Endodermal cell (in vitro differentiated cells): Measurements from ENCODE around the gene CREM. TPM values are rescaled to one million over a fixed set of nuclear protein-coding genes. Genes with fewer than 3 reads are reported as not detected.
A peak's percentile ranks its signal among the peaks of the same experiment; 100 is the strongest.

Experiments
- DNase-seq: peaks from one replicate; pipeline ENCODE4 v3.0.0-alpha.2; 2017
- H3K27ac ChIP-seq: 2 replicates; pipeline ENCODE4 v1.5.1; 2013; ENCODE audit warnings: mild to moderate bottlenecking, low read depth, low read length, moderate library complexity
- H3K27me3 ChIP-seq: 2 replicates; pipeline ENCODE4 v1.6.1; 2013; ENCODE audit warnings: mild to moderate bottlenecking, low read length, moderate library complexity; ENCODE audit not compliant: insufficient read depth, control insufficient read depth, poor library complexity, severe bottlenecking
- H3K36me3 ChIP-seq: 2 replicates; pipeline ENCODE4 v1.7.0; 2013; ENCODE audit warnings: mild to moderate bottlenecking, low read length, moderate library complexity; ENCODE audit not compliant: control insufficient read depth, insufficient read depth
- H3K4me1 ChIP-seq: one replicate; pipeline ENCODE4 v1.7.0; 2013; ENCODE audit warnings: low read length; ENCODE audit not compliant: control insufficient read depth, insufficient read depth
- H3K4me3 ChIP-seq: 2 replicates; pipeline ENCODE4 v1.5.1; 2013; ENCODE audit warnings: mild to moderate bottlenecking, low read length, moderate library complexity
- H3K9ac ChIP-seq: 2 replicates; pipeline ENCODE4 v1.6.1; 2013; ENCODE audit warnings: mild to moderate bottlenecking, low read length, moderate library complexity; ENCODE audit not compliant: poor library complexity, severe bottlenecking; ENCODE audit errors: extremely low read depth
- H3K9me3 ChIP-seq: 2 replicates; pipeline ENCODE4 v1.6.1; 2013; ENCODE audit warnings: mild to moderate bottlenecking, low read length, moderate library complexity; ENCODE audit not compliant: control insufficient read depth
- H3K27ac Mint-ChIP-seq: 2 replicates; pipeline ENCODE4 v1.8.0; 2020; ENCODE audit warnings: mixed read lengths
- H3K27me3 Mint-ChIP-seq: 2 replicates; pipeline ENCODE4 v1.8.0; 2021; ENCODE audit warnings: mild to moderate bottlenecking, mixed read lengths; ENCODE audit not compliant: insufficient read depth
- H3K36me3 Mint-ChIP-seq: 2 replicates; pipeline ENCODE4 v1.8.0; 2020; ENCODE audit warnings: low read depth, mixed read lengths
- H3K4me1 Mint-ChIP-seq: 2 replicates; pipeline ENCODE4 v1.8.0; 2020; ENCODE audit warnings: mixed read lengths
- H3K4me3 Mint-ChIP-seq: 2 replicates; pipeline ENCODE4 v1.8.0; 2020; ENCODE audit warnings: mild to moderate bottlenecking, moderate library complexity, mixed read lengths
- H3K9me3 Mint-ChIP-seq: 2 replicates; pipeline ENCODE4 v1.8.0; 2020; ENCODE audit warnings: mild to moderate bottlenecking, mixed read lengths
- WGBS, 2 experiments: methylation state at CpG; one replicate each; pipeline versions ENCODE4 v1.1.5 to v1.1.7; 2013; ENCODE audit warnings: missing lambda C conversion rate in 2 of 2, mixed read lengths in 1 of 2; ENCODE audit not compliant: insufficient coverage in 1 of 2, insufficient read length in 1 of 2; 5-methylcytosine and 5-hydroxymethylcytosine counted together
- total RNA-seq, 2 donors: library from RNA; stranded (reverse); fragmentation: NEBNext Ultra II Directional in 1 of 2; extraction: Animal tissue kit (Norgen Biotek cat#: 25700) in 1 of 2; gene quantifications; 2 replicates in 1 of 2; 3 replicates in 1 of 2; pipeline ENCODE4 v1.2.1, GENCODE V29; 2021
- TF ChIP-seq, protein P1 (sequence below): fragments of 200-600 bp; sonication (generic); conservative IDR thresholded peaks from 2 replicates; pipeline ENCODE4 v1.5.0; 2021; ENCODE audit warnings: antibody characterized with exemption, mild to moderate bottlenecking

Gene CREM
- total RNA-seq, 2 donors from 2014 or later: 31.5 to 35.3 TPM

DNA sequence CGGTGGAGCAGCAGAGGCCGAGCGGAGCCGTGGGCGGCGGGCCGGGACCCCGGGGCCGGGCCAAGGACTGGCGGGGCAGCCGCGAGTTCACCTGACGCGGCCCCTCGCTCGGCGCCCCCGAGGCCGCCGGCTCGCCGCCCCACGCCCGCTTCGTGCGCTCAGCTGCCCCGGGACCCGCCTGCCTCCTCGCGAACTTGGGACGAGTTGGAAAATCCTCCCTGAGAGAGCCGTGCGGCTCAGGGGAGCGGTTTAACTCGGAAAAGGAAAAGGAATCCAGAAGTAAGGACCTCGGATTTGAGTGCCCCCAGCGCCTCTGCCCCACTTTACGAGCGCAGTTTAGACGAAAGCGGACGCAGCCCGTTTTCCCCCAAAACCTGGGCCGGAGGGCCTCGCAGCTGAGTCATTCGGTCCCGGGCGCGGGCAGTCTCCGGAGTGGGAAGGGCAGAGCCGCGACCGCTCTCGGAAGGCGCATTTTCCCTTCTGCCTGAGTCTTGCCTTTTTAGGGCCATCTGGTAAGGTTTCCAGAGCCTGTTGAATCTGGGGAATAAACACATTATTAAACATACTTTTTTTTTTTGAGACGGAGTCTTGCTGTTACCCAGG is 744 bp downstream of the CREM start:
- no peaks in the 10 kb centered on the region for H3K27me3 Mint-ChIP-seq
- H3K36me3 Mint-ChIP-seq: peaks cover 5% of the 10 kb centered on the region
- no peaks in the 10 kb centered on the region for H3K9me3 ChIP-seq
- H3K36me3 ChIP-seq: no peaks in the 10 kb centered on the region
- WGBS, 2 experiments: 0 to 1% methylated on average over 19 to 56 of the region's 56 CpGs
- peak; percentile 82 for DNase-seq
- TF ChIP-seq, protein P1, sequence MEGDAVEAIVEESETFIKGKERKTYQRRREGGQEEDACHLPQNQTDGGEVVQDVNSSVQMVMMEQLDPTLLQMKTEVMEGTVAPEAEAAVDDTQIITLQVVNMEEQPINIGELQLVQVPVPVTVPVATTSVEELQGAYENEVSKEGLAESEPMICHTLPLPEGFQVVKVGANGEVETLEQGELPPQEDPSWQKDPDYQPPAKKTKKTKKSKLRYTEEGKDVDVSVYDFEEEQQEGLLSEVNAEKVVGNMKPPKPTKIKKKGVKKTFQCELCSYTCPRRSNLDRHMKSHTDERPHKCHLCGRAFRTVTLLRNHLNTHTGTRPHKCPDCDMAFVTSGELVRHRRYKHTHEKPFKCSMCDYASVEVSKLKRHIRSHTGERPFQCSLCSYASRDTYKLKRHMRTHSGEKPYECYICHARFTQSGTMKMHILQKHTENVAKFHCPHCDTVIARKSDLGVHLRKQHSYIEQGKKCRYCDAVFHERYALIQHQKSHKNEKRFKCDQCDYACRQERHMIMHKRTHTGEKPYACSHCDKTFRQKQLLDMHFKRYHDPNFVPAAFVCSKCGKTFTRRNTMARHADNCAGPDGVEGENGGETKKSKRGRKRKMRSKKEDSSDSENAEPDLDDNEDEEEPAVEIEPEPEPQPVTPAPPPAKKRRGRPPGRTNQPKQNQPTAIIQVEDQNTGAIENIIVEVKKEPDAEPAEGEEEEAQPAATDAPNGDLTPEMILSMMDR: no peak
- no peaks in the 10 kb centered on the region for H3K27me3 ChIP-seq
- peak overlapping the region; percentile 91 for H3K4me3 Mint-ChIP-seq
- peak overlapping the region; percentile 98 for H3K27ac Mint-ChIP-seq
- peaks cover 2% of the 10 kb centered on the region for H3K9me3 Mint-ChIP-seq
- peak overlapping the region; percentile 98 for H3K9ac ChIP-seq
- peaks cover 5% of the 10 kb centered on the region for H3K4me1 Mint-ChIP-seq
- H3K27ac ChIP-seq: peak overlapping the region; percentile 98
- peak overlapping the region; percentile 87 for H3K4me3 ChIP-seq
- H3K4me1 ChIP-seq: no peaks in the 10 kb centered on the region

DNA sequence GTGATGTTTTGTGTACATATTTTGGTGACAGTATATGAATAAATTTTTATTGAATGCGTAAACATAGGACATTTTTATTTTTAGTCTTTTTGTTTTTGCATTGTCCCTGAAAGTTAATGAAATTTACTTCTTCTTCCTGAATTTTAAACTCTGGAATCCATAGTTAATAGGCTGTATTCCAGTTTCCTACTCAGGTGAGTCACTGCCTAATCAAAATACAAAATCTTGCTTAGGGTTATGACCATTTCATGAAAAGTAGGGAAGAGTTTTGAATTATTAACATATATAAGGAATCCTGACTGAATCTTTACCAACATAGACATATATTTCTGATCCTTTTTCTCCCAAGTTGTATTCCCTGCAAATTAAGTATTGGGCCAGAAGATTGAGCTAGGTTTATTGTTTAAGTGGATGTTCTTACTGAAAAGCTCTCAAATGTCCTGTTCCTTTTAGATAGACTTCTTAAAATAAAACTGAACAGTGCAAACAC is 2.6 kb downstream of the CREM start:
- Histone ChIP-seq H3K9me3 (no peaks in the 10 kb centered on the region), H3K4me3 (no peak overlapping the region), H3K36me3 (no peaks in the 10 kb centered on the region), H3K27ac (no peak overlapping the region), H3K4me1 (no peaks in the 10 kb centered on the region), H3K27me3 (no peaks in the 10 kb centered on the region), H3K9ac (no peak overlapping the region)
- 90 to 100% methylated on average over 1 of the region's 1 CpG for WGBS, 2 experiments
- Mint-ChIP-seq H3K4me1 (peaks cover 5% of the 10 kb centered on the region), H3K27ac (no peak overlapping the region), H3K27me3 (no peaks in the 10 kb centered on the region), H3K4me3 (no peak overlapping the region), H3K36me3 (peaks cover 5% of the 10 kb centered on the region), H3K9me3 (peaks cover 2% of the 10 kb centered on the region)
- TF ChIP-seq, protein P1: no peak
- no peak for DNase-seq

DNA sequence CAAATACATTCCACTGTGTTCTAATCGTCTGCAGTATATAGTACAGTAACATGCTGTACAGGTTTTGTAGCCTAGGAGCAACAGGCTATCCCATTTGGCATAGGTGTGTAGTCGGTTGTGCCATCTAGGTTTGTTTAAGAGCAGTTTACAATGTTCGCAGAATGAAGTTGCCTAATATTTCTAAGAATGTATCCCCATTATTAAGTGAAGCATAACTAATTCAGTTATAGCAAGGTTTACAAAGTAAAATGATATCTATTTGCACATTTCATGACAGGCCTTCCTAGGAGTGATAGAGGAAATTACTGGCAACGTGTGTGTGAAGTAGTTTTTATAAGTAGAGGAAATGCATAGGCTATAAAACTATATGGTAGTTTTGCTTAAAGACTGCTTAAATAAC is 4.0 kb downstream of the CREM start:
- Histone ChIP-seq H3K9ac (no peak overlapping the region), H3K4me3 (no peak overlapping the region), H3K27me3 (no peaks in the 10 kb centered on the region), H3K27ac (no peak overlapping the region), H3K36me3 (no peaks in the 10 kb centered on the region), H3K4me1 (no peaks in the 10 kb centered on the region), H3K9me3 (no peaks in the 10 kb centered on the region)
- Mint-ChIP-seq H3K4me1 (peaks cover 5% of the 10 kb centered on the region), H3K9me3 (peaks cover 2% of the 10 kb centered on the region), H3K36me3 (peaks cover 5% of the 10 kb centered on the region), H3K27ac (no peak overlapping the region), H3K4me3 (no peak overlapping the region), H3K27me3 (no peaks in the 10 kb centered on the region)
- TF ChIP-seq, protein P1: no peak
- DNase-seq: no peak
- 90 to 95% methylated on average over 3 to 4 of the region's 4 CpGs for WGBS, 2 experiments
